Testis (tissue), 2 donors: ENCODE results near the gene KHSRP.

Source experiments
- CTCF ChIP-seq, 3 experiments: fragments of 450-650 bp in 2 of 3; fragments of 200-600 bp in 1 of 3; sonication (generic) in 1 of 3; IDR thresholded peaks; one replicate each; pipeline ENCODE4 v1.5.1; 2016 to 2019; ENCODE audit warnings: antibody characterized with exemption in 3 of 3, mild to moderate bottlenecking in 2 of 3, moderate library complexity in 1 of 3
- POLR2A ChIP-seq: fragments of 450-650 bp; IDR thresholded peaks from one replicate; pipeline ENCODE4 v1.6.1; 2017; ENCODE audit warnings: antibody characterized with exemption, mild to moderate bottlenecking, moderate library complexity

GRCh38 chr19:6396305-6396704, 28.3 kb downstream of the KHSRP start:
- no peak for TF ChIP-seq POLR2A
- no peak for TF ChIP-seq CTCF (IDR thresholded peaks at IDR 0.05)
